ENCODE data around the gene CNIH3. TPM values are rescaled to one million over a fixed set of nuclear protein-coding genes. Genes with fewer than 3 reads are reported as not detected.

CNIH3 gene
- total RNA-seq, 2 experiments from 2014 or later, result 1.8 to 2.5 TPM

GRCh38 chr1:224675590-224675989, 59.5 kb downstream of the CNIH3 start:
- no peaks in the 10 kb centered on the region for H3K36me3 ChIP-seq (ENCODE audit: insufficient read depth, low read length)
- ATAC-seq (ENCODE audit: poor library complexity) (no peak), DNase-seq (no peak)
- intact Hi-C loops (cut with DNase I, micrococcal nuclease), result no loop called here
- H3K4me3 ChIP-seq (ENCODE audit: low read length), result no peak overlapping the region
- H3K9me3 ChIP-seq (ENCODE audit: control insufficient read depth in 1 of 2, insufficient read depth in 1 of 2, low read length in 2 of 2), result no peaks in the 10 kb centered on the region
- Mint-ChIP-seq H3K27ac (no peak overlapping the region), H3K4me3 (no peak overlapping the region), H3K9me3 (no peaks in the 10 kb centered on the region), H3K27me3 (no peaks in the 10 kb centered on the region), H3K4me1 (ENCODE audit: low read depth) (no peaks in the 10 kb centered on the region), H3K36me3 (ENCODE audit: low read depth) (no peaks in the 10 kb centered on the region)
- CTCF ChIA-PET, result no interaction called here
- H3K27me3 ChIP-seq (ENCODE audit: control insufficient read depth in 1 of 2, insufficient read depth in 2 of 2, low read length in 2 of 2), result no peaks in the 10 kb centered on the region
- H3K27ac ChIP-seq (ENCODE audit: low read depth in 1 of 2, low read length in 2 of 2), result no peak overlapping the region
- H3K4me1 ChIP-seq (ENCODE audit: insufficient read depth, low read length), result no peaks in the 10 kb centered on the region
- POLR2A ChIA-PET, result no interaction called here
- TF ChIP-seq, protein P1, sequence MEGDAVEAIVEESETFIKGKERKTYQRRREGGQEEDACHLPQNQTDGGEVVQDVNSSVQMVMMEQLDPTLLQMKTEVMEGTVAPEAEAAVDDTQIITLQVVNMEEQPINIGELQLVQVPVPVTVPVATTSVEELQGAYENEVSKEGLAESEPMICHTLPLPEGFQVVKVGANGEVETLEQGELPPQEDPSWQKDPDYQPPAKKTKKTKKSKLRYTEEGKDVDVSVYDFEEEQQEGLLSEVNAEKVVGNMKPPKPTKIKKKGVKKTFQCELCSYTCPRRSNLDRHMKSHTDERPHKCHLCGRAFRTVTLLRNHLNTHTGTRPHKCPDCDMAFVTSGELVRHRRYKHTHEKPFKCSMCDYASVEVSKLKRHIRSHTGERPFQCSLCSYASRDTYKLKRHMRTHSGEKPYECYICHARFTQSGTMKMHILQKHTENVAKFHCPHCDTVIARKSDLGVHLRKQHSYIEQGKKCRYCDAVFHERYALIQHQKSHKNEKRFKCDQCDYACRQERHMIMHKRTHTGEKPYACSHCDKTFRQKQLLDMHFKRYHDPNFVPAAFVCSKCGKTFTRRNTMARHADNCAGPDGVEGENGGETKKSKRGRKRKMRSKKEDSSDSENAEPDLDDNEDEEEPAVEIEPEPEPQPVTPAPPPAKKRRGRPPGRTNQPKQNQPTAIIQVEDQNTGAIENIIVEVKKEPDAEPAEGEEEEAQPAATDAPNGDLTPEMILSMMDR (IDR thresholded peaks at IDR 0.05), result no peak

DNA sequence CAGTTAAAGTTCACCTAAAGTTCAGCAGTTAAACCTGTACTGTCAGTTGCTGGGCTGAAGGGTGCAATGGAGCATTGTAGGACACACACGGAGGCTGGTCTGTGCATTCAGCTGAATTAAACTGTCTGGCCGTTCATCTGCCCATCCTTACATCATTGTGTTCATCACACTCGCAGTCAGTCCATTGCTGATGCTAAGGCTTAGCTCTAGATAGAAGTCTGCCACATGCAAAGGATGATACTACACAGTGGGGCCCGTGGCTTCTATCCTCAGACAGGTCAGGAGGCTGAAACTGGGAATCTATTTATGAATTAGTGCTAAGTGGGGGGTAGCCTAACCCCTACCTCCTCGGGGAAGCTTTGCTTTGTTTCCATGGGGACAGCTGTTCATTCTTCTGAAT, 60.4 kb downstream of the CNIH3 start:
- H3K4me1 Mint-ChIP-seq (ENCODE audit: low read depth), result no peaks in the 10 kb centered on the region
- H3K36me3 ChIP-seq (ENCODE audit: insufficient read depth, low read length), result no peaks in the 10 kb centered on the region
- no peaks in the 10 kb centered on the region for H3K27me3 ChIP-seq (ENCODE audit: control insufficient read depth in 1 of 2, insufficient read depth in 2 of 2, low read length in 2 of 2)
- intact Hi-C loops (cut with DNase I, micrococcal nuclease), result no loop called here
- H3K4me3 ChIP-seq (ENCODE audit: low read length), result no peak overlapping the region
- H3K4me1 ChIP-seq (ENCODE audit: insufficient read depth, low read length), result no peaks in the 10 kb centered on the region
- no peaks in the 10 kb centered on the region for H3K9me3 Mint-ChIP-seq
- no peaks in the 10 kb centered on the region for H3K27me3 Mint-ChIP-seq
- H3K9me3 ChIP-seq (ENCODE audit: control insufficient read depth in 1 of 2, insufficient read depth in 1 of 2, low read length in 2 of 2), result no peaks in the 10 kb centered on the region
- DNase-seq (no peak), ATAC-seq (ENCODE audit: poor library complexity) (no peak)
- H3K27ac Mint-ChIP-seq, result no peak overlapping the region
- TF ChIP-seq, protein P1 (IDR thresholded peaks at IDR 0.05), result no peak
- CTCF ChIA-PET, result no interaction called here
- H3K27ac ChIP-seq (ENCODE audit: low read depth in 1 of 2, low read length in 2 of 2), result no peak overlapping the region
- POLR2A ChIA-PET, result no interaction called here
- H3K4me3 Mint-ChIP-seq, result no peak overlapping the region
- H3K36me3 Mint-ChIP-seq (ENCODE audit: low read depth), result no peaks in the 10 kb centered on the region

DNA sequence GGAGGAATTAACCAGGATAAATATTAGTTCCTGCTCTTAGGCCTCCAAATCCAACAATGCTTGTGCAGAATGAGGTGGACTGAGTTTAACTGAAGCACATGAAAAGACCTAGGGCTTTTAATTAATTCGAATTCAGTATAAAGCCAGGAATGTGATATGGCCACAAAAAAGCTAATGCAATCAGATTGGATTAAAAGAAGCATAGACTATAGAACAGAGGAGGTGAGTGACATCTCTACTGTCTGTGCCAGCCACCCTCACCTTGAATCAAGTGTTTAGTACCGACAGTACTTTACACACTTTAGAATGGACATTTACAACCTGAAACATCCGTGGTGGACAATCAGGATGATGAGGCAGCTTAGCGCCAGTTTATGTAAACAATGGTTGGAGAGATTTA, 62.1 kb downstream of the CNIH3 start:
- Mint-ChIP-seq H3K4me3 (no peak overlapping the region), H3K27ac (no peak overlapping the region)

More for the DNA sequence above, 62.1 kb downstream of the CNIH3 start:
- no peaks in the 10 kb centered on the region for H3K4me1 ChIP-seq (ENCODE audit: insufficient read depth, low read length)
- H3K36me3 ChIP-seq (ENCODE audit: insufficient read depth, low read length), result no peaks in the 10 kb centered on the region
- CTCF ChIA-PET, result no interaction called here
- H3K4me1 Mint-ChIP-seq (ENCODE audit: low read depth), result no peaks in the 10 kb centered on the region
- ATAC-seq (ENCODE audit: poor library complexity) (no peak), DNase-seq (no peak)
- H3K4me3 ChIP-seq (ENCODE audit: low read length), result no peak overlapping the region
- H3K9me3 Mint-ChIP-seq, result no peaks in the 10 kb centered on the region
- no peaks in the 10 kb centered on the region for H3K36me3 Mint-ChIP-seq (ENCODE audit: low read depth)
- no peaks in the 10 kb centered on the region for H3K27me3 ChIP-seq (ENCODE audit: control insufficient read depth in 1 of 2, insufficient read depth in 2 of 2, low read length in 2 of 2)
- POLR2A ChIA-PET, result no interaction called here
- no peaks in the 10 kb centered on the region for H3K9me3 ChIP-seq (ENCODE audit: control insufficient read depth in 1 of 2, insufficient read depth in 1 of 2, low read length in 2 of 2)
- TF ChIP-seq, protein P1 (IDR thresholded peaks at IDR 0.05), result no peak
- no peak overlapping the region for H3K27ac ChIP-seq (ENCODE audit: low read depth in 1 of 2, low read length in 2 of 2)
- intact Hi-C loops (cut with DNase I, micrococcal nuclease), result no loop called here
- no peaks in the 10 kb centered on the region for H3K27me3 Mint-ChIP-seq
